ENCODE data around the gene GAST.

GAST gene

DNA sequence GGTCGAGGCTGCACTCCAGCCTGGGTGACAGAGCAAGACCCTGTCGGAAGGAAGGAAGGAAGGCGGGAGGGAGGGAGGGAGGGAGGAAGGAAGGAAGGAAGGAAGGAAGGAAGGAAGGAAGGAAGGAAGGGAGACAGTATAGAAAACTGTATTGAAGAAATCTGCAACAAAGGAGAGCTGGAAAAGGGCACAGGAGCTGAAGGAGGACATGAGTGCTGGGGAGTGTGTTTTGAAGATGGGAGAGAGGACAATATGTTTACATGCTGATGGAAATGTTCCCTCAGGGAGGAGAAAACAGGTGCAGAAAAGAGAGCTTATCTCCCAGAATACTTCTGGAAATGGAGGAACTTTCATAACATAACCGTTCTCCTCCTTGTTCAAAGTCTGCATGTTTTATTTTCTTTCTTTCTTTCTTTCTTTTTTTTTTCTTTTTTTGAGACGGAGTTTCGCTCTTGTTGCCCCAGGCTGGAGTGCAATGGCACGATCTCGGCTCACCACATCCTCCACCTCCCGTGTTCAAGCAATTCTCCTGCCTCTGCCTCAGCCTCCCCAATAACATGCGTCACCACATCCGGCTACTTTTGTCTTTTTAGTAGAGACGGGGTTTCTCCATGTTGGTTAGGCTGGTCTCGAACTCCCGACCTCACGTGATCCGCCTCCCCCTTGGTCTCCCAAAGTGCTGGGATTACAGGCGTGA is 25.0 kb downstream of the GAST start:
- no peaks in the 10 kb centered on the region for H3K36me3 ChIP-seq (ENCODE audit: insufficient read depth, low read length)
- no peak overlapping the region for H3K4me3 ChIP-seq (ENCODE audit: low read depth in 1 of 2, low read length in 2 of 2)
- no peaks in the 10 kb centered on the region for H3K9me3 ChIP-seq (ENCODE audit: low read length)
- peaks cover 18 to 49% of the 10 kb centered on the region in 2 donors for H3K27me3 ChIP-seq (ENCODE audit: control insufficient read depth in 1 of 2, insufficient read depth in 2 of 2, low read length in 2 of 2)
- no peaks in the 10 kb centered on the region for H3K4me1 ChIP-seq (ENCODE audit: insufficient read depth, low read length)
- no peak overlapping the region for H3K9ac ChIP-seq (ENCODE audit: low read length)
- no peak overlapping the region for H3K27ac ChIP-seq (ENCODE audit: low read depth, low read length)

DNA sequence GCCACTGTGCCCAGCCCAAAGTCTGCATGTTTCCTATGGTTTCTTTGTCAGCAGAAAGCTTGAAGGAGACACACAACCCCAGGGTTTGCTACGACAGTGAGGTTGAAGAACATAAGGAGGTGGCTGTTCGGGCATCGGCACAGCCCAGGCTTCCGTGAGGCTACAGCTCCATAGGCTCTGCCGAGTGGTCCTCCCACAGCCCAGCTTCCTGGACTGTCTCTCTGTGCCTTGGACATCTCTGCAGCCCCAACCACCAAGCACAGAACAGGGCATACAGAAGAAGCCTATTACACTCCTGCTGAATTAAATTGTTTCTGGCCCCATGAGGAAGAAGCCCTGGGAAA is 25.5 kb downstream of the GAST start:
- no peak overlapping the region for H3K27ac ChIP-seq (ENCODE audit: low read depth, low read length)
- H3K4me3 ChIP-seq (ENCODE audit: low read depth in 1 of 2, low read length in 2 of 2), result no peak overlapping the region
- peaks cover 13 to 44% of the 10 kb centered on the region in 2 donors for H3K27me3 ChIP-seq (ENCODE audit: control insufficient read depth in 1 of 2, insufficient read depth in 2 of 2, low read length in 2 of 2)
- no peaks in the 10 kb centered on the region for H3K36me3 ChIP-seq (ENCODE audit: insufficient read depth, low read length)
- no peaks in the 10 kb centered on the region for H3K9me3 ChIP-seq (ENCODE audit: low read length)
- H3K4me1 ChIP-seq (ENCODE audit: insufficient read depth, low read length), result no peaks in the 10 kb centered on the region
- H3K9ac ChIP-seq (ENCODE audit: low read length), result no peak overlapping the region

DNA sequence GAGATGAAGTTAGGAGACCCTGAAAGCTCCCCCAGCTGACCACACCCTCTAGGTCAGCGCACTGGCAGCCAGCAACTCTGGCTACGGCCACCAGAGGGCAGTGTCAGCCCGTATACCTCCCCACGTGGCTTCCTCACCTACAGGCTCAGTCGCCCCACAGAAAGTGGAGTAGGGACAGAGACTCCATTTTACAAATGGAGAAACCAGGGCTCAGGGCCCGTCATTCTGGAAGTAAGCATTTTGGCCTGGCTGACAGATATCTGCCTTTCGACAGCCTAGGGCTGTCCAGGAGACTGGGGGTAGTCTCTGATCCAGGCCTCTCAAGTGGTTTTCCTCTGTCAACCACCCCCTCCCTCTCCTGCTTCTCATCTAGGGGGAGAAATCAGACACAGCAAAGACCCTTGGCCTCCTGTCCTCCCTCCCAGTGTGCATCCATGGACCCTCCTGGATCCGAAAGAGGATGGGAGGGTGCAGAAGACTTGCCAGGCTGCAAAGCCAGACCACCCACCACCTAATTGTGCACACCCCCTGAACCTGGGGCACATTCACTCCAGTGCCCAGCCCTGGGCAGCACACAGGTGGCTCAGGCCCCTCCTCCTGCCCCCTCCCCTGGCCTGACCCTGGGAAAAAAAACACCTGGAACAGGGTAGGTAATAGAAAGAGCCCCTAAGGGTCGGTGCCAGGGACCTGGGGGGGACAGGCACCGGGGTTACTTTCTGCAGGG is 26.1 kb downstream of the GAST start:
- H3K9me3 ChIP-seq (ENCODE audit: low read length), result no peaks in the 10 kb centered on the region
- peaks cover 10 to 38% of the 10 kb centered on the region in 2 donors for H3K27me3 ChIP-seq (ENCODE audit: control insufficient read depth in 1 of 2, insufficient read depth in 2 of 2, low read length in 2 of 2)
- no peak overlapping the region for H3K27ac ChIP-seq (ENCODE audit: low read depth, low read length)
- no peaks in the 10 kb centered on the region for H3K4me1 ChIP-seq (ENCODE audit: insufficient read depth, low read length)
- no peaks in the 10 kb centered on the region for H3K36me3 ChIP-seq (ENCODE audit: insufficient read depth, low read length)
- H3K9ac ChIP-seq (ENCODE audit: low read length), result no peak overlapping the region
- no peak overlapping the region for H3K4me3 ChIP-seq (ENCODE audit: low read depth in 1 of 2, low read length in 2 of 2)

DNA sequence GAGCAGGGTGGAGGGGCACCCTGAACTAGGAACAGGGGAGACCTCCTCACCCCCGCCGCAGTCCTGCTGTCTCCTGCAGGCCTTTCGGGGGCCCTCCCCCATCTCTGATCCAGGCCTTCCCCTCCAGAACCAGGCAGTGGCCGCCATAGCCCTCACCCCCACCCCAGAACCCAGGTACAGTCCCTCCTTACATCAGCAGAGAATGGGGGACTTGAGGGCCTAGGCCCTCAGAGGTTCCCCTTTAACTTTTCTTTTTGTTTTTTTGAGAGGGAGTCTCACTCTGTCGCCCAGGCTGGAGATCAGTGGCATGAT is 26.6 kb downstream of the GAST start:
- Histone ChIP-seq H3K4me3 (ENCODE audit: low read depth in 1 of 2, low read length in 2 of 2) (no peak overlapping the region), H3K36me3 (ENCODE audit: insufficient read depth, low read length) (no peaks in the 10 kb centered on the region), H3K4me1 (ENCODE audit: insufficient read depth, low read length) (no peaks in the 10 kb centered on the region), H3K9ac (ENCODE audit: low read length) (no peak overlapping the region), H3K27ac (ENCODE audit: low read depth, low read length) (no peak overlapping the region), H3K9me3 (ENCODE audit: low read length) (no peaks in the 10 kb centered on the region), H3K27me3 (ENCODE audit: control insufficient read depth in 1 of 2, insufficient read depth in 2 of 2, low read length in 2 of 2) (peaks cover 10 to 34% of the 10 kb centered on the region in 2 donors)

DNA sequence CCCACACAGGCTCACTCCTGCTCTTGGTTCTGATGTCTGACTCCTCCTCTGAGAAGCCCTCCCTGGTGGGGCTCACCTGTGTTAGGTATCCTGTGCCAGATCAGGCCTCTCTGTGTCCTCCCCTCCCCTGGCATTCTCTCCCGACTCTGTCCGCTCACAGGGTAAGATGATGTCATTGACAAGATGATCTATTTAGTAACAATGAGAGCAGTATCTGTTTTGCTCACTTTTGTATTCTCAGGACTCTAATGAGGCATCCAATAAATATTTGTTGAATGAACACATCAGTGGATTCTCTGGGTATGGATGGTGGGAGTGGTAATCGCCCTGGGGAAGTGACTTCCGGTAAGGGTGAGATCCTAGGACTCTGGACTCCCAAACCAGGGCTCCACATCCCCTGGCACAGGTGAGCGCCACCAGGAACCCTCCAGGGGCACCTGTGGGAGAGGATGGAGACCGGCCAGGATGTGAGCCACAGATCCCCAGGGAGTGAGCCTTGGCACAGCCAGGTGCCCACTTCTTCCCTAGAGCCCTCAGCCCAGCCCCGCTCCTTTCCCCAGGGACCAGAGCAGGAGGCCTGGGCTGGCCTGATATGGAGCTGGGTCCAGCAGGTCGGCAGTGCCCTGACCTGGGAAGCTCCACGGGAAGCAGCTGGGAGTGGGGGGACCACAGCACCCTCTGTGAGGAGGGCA is 27.7 kb downstream of the GAST start:
- Histone ChIP-seq H3K4me1 (ENCODE audit: insufficient read depth, low read length) (no peaks in the 10 kb centered on the region), H3K27ac (ENCODE audit: low read depth, low read length) (no peak overlapping the region), H3K9me3 (ENCODE audit: low read length) (no peaks in the 10 kb centered on the region), H3K4me3 (ENCODE audit: low read depth in 1 of 2, low read length in 2 of 2) (no peak overlapping the region), H3K27me3 (ENCODE audit: control insufficient read depth in 1 of 2, insufficient read depth in 2 of 2, low read length in 2 of 2) (peaks cover 6 to 24% of the 10 kb centered on the region in 2 donors), H3K36me3 (ENCODE audit: insufficient read depth, low read length) (no peaks in the 10 kb centered on the region), H3K9ac (ENCODE audit: low read length) (no peak overlapping the region)

DNA sequence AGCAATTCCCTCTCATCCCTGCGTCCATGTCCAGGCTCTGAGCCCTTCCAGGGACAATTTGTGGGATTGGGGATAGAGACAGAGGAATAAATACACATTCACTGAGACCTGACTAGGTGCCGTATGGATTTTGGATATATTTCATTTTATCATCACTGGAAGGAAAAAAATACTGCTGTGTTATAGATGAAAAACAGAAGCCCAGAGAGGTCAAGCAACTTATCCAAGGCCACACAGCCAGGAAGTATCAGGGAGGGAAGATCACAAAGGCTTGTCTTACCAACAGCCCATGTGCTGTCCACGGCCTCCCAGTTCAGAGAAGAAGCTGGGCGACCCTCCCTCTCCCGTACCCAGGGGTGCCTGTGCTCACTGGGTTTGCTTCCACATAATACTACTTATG is 28.4 kb downstream of the GAST start:
- Histone ChIP-seq H3K4me1 (ENCODE audit: insufficient read depth, low read length) (no peaks in the 10 kb centered on the region), H3K9ac (ENCODE audit: low read length) (no peak overlapping the region), H3K27me3 (ENCODE audit: control insufficient read depth in 1 of 2, insufficient read depth in 2 of 2, low read length in 2 of 2) (peaks cover 4 to 17% of the 10 kb centered on the region in 2 donors)

DNA sequence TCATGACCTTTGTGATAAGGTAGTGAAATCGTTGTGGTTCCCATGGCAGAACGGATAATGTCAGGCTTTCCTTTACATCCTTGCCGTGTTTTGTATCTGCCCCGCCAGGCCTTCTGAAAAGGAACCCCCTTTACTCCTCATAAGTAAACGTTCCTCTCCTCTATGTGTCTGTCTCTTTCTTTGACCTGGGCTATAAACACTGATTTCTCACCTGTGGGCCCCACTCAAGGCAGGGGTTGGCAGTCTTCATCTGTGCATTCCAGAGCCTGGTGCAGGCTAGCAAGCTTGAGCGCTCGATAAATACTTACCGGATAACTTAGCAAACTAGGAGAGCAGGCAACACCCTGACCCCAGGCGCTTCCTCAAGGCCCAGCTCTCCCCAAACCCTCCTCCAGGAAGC is 29.6 kb downstream of the GAST start:
- Histone ChIP-seq H3K27me3 (ENCODE audit: control insufficient read depth in 1 of 2, insufficient read depth in 2 of 2, low read length in 2 of 2) (peaks cover 0 to 9% of the 10 kb centered on the region in 2 donors), H3K4me3 (ENCODE audit: low read depth in 1 of 2, low read length in 2 of 2) (no peak overlapping the region), H3K36me3 (ENCODE audit: insufficient read depth, low read length) (no peaks in the 10 kb centered on the region), H3K9me3 (ENCODE audit: low read length) (no peaks in the 10 kb centered on the region), H3K27ac (ENCODE audit: low read depth, low read length) (no peak overlapping the region), H3K4me1 (ENCODE audit: insufficient read depth, low read length) (no peaks in the 10 kb centered on the region), H3K9ac (ENCODE audit: low read length) (no peak overlapping the region)

More for the DNA sequence above, 28.4 kb downstream of the GAST start:
- Histone ChIP-seq H3K4me3 (ENCODE audit: low read depth in 1 of 2, low read length in 2 of 2) (no peak overlapping the region), H3K9me3 (ENCODE audit: low read length) (no peaks in the 10 kb centered on the region), H3K36me3 (ENCODE audit: insufficient read depth, low read length) (no peaks in the 10 kb centered on the region), H3K27ac (ENCODE audit: low read depth, low read length) (no peak overlapping the region)

DNA sequence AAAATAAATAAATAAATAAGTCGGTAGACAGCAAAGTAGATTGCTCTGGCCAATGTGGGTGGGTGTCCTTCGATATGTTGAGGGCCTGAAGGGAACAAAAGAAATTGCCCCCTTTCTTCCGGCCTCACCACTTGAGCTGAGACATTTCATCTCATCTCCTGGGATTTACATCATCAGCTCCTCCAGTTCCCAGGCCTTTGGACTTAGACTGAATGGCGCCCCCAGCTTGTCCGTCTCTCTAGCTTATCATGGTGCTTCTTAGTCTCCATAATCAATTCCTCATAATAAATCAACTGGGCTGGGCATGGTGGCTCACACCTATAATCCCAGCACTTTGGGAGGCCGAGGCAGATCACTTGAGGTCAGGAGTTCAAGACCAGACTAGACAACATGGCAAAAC is 36.1 kb downstream of the GAST start:
- H3K27me3 ChIP-seq (ENCODE audit: control insufficient read depth in 1 of 2, insufficient read depth in 2 of 2, low read length in 2 of 2), result no peaks in the 10 kb centered on the region
- no peaks in the 10 kb centered on the region for H3K9me3 ChIP-seq (ENCODE audit: low read length)
- no peaks in the 10 kb centered on the region for H3K4me1 ChIP-seq (ENCODE audit: insufficient read depth, low read length)
- H3K4me3 ChIP-seq (ENCODE audit: low read depth in 1 of 2, low read length in 2 of 2), result no peak overlapping the region
- H3K36me3 ChIP-seq (ENCODE audit: insufficient read depth, low read length), result no peaks in the 10 kb centered on the region
- no peak overlapping the region for H3K27ac ChIP-seq (ENCODE audit: low read depth, low read length)
- no peak overlapping the region for H3K9ac ChIP-seq (ENCODE audit: low read length)

DNA sequence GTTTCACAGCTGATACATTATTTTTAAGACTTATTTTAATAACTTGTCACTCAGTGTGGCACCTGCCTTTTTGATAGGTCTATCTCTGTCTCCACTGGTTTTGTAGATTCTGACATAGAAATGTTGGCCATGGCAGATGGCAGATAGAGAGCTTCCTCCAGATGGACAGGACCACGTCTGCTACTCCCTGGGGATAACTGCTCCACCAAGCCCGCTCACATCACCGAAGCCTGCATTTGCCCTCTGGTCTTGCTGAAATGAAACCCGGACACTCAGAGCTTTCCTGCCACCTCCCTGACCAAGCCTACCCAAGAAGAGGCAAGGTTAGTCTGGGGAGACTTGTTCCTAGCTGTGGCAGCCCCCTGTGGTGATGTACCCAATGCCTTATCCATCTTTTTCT is 38.7 kb downstream of the GAST start:
- no peak overlapping the region for H3K9ac ChIP-seq (ENCODE audit: low read length)
- H3K27me3 ChIP-seq (ENCODE audit: control insufficient read depth in 1 of 2, insufficient read depth in 2 of 2, low read length in 2 of 2), result no peaks in the 10 kb centered on the region
- no peak overlapping the region for H3K4me3 ChIP-seq (ENCODE audit: low read depth in 1 of 2, low read length in 2 of 2)
- H3K27ac ChIP-seq (ENCODE audit: low read depth, low read length), result no peak overlapping the region
- H3K36me3 ChIP-seq (ENCODE audit: insufficient read depth, low read length), result no peaks in the 10 kb centered on the region
- H3K4me1 ChIP-seq (ENCODE audit: insufficient read depth, low read length), result no peaks in the 10 kb centered on the region
- no peaks in the 10 kb centered on the region for H3K9me3 ChIP-seq (ENCODE audit: low read length)

DNA sequence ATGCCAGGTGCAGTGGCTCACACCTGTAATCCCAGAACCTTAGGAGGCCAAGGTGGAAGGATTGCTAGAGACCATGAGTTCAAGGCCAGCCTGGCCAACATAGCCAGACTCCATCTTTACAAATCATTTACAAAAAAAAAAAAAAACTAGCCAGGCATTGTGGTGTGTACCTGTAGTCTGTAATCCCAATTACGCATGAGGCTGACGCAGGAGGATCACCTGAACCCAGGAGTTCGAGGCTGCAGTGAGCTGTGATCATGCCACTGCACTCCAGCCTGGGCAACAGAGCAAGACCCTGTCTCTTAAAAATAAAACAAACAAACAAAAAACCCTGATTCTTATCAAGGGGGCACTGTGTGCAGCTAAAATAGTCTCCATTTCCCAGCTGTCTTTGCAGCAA is 39.2 kb downstream of the GAST start:
- no peaks in the 10 kb centered on the region for H3K27me3 ChIP-seq (ENCODE audit: control insufficient read depth in 1 of 2, insufficient read depth in 2 of 2, low read length in 2 of 2)
- no peak overlapping the region for H3K27ac ChIP-seq (ENCODE audit: low read depth, low read length)
- no peaks in the 10 kb centered on the region for H3K9me3 ChIP-seq (ENCODE audit: low read length)
- no peak overlapping the region for H3K4me3 ChIP-seq (ENCODE audit: low read depth in 1 of 2, low read length in 2 of 2)
- H3K9ac ChIP-seq (ENCODE audit: low read length), result no peak overlapping the region
- no peaks in the 10 kb centered on the region for H3K36me3 ChIP-seq (ENCODE audit: insufficient read depth, low read length)
- no peaks in the 10 kb centered on the region for H3K4me1 ChIP-seq (ENCODE audit: insufficient read depth, low read length)

DNA sequence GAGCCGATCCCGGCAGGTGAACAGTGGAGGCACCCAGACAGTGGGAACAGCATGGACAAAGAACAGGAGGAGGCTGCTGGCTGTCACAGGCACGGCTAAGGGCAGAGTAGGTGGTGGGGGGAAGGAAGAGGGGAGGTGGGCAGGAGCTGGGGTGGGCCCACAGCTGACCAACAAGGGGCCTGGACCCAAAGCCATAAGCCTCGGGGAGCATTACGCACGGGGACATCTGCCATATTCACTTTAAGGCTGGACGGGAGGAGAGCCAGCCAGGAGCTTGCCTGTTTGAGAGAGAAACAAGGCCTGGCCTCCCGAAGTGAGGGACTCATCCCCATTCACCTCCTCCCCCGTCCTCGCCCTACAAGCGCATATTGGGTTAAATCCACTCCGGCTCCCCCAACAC is 41.9 kb downstream of the GAST start:
- no peak overlapping the region for H3K9ac ChIP-seq (ENCODE audit: low read length)
- no peaks in the 10 kb centered on the region for H3K9me3 ChIP-seq (ENCODE audit: low read length)
- no peak overlapping the region for H3K4me3 ChIP-seq (ENCODE audit: low read depth in 1 of 2, low read length in 2 of 2)
- H3K4me1 ChIP-seq (ENCODE audit: insufficient read depth, low read length), result no peaks in the 10 kb centered on the region
- no peaks in the 10 kb centered on the region for H3K36me3 ChIP-seq (ENCODE audit: insufficient read depth, low read length)
- H3K27ac ChIP-seq (ENCODE audit: low read depth, low read length), result no peak overlapping the region
- H3K27me3 ChIP-seq (ENCODE audit: control insufficient read depth in 1 of 2, insufficient read depth in 2 of 2, low read length in 2 of 2), result no peaks in the 10 kb centered on the region
